Measurements from ENCODE around the gene ACAN.

GRCh38 chr15:88912500-88912921, 109.3 kb downstream of the ACAN start:
- TF ChIP-seq POLR2A (IDR thresholded peaks at IDR 0.05; ENCODE audit: extremely low read depth, insufficient read length), result no peak
- TF ChIP-seq CTCF (IDR thresholded peaks at IDR 0.05; ENCODE audit: low read depth, low read length), result no peak
- TF ChIP-seq MYC (IDR thresholded peaks at IDR 0.05; ENCODE audit: low read depth, low read length), result no peak
- TF ChIP-seq, protein P1, sequence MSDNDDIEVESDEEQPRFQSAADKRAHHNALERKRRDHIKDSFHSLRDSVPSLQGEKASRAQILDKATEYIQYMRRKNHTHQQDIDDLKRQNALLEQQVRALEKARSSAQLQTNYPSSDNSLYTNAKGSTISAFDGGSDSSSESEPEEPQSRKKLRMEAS (IDR thresholded peaks at IDR 0.05; ENCODE audit: low read depth, low read length), result no peak
